Head of caudate nucleus (tissue), 42 donors: ENCODE measurements around the gene ADI1.
"Not testable (repeated sequence)": the region's sequence is repeated elsewhere in the genome, so short reads cannot be mapped to it uniquely, and the experiment has no call there.

Experiments used
- DNase-seq, 42 donors: peaks; one replicate each; pipeline versions ENCODE4 v3.0.0 to v3.0.0-alpha.2; 2020 to 2021; ENCODE audit warnings: mixed read lengths in 7 of 42
- intact Hi-C: fragments of 100-400 bp; cut with DNase I; formaldehyde crosslinking; loops from one replicate; pipeline ENCODE4 v1.15.0; 2022

Gene ADI1

DNA sequence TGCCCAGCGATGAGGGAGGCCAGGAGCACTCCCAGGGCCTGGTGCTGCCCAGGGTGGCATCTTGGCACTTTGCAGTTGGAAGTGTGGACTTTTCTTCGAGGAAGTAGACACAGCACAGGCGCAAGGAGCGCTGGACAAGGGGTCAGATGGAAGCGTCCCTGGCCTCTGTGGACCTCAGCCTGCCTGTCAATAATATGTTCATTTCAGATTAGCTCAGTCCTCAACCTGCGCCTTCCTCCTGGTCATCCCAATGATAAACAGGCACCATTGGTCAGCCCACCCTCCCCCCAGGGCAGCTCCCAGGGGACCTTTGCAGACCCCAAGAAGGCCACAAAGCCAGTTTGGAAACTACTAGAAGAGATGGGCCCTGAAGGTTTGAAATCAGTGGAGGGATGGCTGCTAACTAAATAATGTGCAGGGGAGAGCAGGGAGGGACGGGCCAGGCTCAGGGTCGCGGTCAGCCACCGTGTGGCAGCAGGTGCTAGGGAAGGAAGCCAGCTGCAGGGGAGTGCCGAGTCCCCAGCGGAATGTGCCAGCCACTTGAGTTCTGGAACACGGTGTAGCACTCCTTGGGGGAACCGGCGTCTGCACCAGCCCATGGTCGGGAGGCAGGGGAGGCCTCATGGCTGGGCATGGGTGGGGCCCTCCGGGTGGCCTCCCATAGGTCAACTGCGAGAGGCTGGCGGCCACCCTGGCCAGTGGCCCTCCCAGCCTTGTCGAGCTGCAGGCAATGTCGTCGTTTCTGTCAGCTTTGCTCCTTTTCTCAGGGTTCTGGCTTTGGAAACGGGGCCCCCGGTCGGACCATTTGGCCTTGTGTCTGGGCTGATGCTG is 59.9 kb downstream of the ADI1 start:
- intact Hi-C loops, result loop anchor here (5.0 kb wide), 1 partner anchor 62 kb away; no protein-coding TSS in a partner anchor
- DNase-seq, result peak in 3 of 42 donors; percentile 9 to 44 (median 25)

DNA sequence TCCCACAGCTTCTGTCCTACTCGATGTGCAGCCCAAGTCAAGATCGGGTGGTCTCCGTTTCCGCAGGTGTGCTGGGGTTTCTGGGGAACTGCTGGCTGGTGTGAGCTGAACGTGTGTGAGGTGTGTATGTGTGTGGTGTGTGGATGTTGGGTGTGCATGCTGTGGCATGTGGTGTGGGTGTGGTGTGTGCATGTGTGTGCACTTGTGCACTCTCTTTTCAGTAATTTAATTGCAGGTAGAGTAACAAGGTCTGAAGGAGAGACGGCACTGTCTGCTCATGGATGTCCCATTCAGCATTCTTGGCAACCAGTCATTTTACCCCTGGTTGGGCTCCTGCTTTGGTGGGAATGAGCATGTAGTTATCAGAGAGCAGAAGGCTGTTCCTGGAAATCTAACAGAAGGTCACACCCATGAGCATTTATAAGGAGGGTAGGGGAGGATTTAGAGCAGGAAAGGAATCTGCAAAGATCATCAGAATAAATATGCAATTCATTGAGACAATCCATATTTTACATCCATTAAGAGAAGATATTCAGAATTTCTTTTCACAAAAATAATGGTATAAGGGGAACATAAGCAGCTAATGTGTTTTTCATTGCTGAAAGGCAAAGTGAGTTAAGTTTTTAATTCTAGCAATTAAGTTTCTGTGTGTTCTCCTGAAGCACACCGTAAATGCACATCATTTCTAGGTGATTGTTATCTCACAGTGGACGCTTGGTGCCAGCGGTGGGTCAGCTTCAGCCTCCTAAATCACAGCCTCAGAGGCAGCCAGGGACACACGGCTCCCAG is 60.7 kb downstream of the ADI1 start:
- peak in 1 of 42 donors; percentile 23 for DNase-seq
- intact Hi-C loops, result loop anchor here (5.0 kb wide), 1 partner anchor 61 kb away; no protein-coding TSS in a partner anchor

DNA sequence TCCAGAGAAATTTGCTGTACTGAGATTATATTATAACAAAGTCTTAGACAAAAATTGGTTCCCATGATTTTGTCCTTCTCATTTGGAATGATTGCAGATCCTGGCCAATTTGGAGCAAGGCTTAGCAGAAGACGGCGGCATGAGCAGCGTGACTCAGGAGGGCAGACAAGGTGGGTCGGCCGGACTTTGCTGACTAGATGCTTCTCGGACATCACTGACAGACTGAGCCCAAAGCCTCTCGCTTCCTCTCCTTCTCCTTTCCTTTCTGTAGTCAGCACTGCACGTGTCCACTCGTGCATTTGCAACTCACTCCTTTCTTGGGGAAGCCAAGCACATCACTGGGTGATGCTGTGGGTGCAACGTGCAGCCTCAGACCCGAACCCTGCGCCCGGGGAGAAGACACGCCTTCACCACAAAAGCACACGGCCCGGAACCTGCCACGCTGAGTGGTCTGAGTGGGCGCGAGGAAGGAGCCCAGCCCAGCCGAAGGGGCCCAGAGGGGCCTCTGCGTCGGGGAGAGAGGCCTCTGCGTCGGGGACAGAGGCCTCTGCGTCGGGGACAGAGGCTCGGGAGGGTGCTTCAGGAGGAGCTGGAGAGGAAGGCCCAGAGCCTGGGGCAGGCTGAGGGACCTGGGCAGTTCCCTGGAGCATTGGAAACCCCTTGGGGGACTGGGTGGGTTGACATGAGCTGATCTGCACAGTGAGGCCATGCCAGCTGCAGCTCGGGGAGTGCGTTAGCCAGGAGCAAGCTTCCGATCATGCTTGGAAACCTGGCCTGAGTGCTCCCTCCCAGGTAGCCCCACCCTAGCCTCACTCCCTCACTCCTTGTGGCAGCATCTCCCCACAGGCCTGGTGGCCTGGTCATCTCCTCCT is 61.6 kb downstream of the ADI1 start:
- no peak for DNase-seq
- intact Hi-C loops, result loop anchor here (5.0 kb wide), 1 partner anchor 60 kb away; no protein-coding TSS in a partner anchor

DNA sequence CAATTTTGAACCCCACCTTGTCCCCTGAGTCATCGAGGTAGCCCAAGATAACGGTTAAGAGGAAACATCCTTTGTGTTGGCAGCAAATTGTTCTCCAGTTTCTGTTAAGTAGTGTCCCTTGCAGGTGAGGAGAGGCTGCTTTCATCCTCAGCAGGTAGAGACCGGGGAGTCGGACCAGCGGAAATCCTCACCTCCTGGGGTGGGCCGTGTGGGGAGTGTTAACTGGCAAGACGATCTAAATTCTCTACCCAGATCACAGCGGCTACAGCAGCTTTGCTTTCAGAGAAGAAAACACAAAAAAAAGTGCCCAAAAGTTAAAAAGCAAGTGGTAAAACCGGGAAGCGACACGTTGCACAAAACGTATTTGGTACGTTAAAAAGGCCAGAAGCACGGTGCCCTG is 63.2 kb downstream of the ADI1 start:
- intact Hi-C loops, result loop anchor here (5.0 kb wide), 1 partner anchor 59 kb away; no protein-coding TSS in a partner anchor
- no peak for DNase-seq

DNA sequence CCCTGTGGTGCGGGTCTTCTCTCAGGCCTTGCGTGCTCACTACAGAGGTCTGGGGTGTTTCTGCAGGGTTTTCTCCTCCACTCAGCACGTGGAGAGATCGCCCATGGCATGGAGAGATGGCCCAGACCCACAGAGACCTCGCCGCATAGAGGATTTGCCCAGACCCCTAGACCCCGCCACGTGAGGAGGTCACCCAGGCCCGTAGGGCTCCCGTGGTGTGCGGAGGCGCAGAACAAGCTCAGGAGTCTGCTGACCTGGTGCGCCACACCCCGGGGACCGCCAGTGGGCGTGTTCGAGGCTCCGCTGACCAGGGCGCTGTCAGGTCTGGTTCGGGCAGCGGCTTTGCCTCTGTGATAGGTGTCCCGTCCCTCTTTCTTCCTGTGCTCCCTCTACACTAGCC is 64.5 kb downstream of the ADI1 start:
- intact Hi-C loops, result loop anchor here (5.0 kb wide), 1 partner anchor 58 kb away; no protein-coding TSS in a partner anchor
- DNase-seq, result peak in 1 of 42 donors; percentile 33

DNA sequence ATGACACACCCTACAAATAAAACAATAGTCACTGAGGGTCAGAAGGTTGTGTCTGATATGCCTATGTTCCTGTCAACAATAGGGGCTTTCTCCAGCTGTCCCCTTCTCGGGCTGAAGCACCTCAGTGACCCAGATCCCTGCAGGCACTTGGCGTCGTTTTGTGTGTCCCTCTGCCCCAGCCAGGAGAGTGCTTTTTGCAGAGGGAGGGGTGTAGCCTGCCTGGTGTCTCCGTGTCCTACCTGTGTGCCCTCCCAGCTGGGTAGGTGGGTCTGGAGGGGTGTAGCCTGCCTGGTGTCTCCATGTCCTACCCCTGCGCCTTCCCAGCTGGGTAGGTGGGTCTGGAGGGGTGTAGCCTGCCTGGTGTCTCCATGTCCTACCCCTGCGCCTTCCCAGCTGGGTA is 65.3 kb downstream of the ADI1 start:
- DNase-seq, intact Hi-C loops: not testable (repeated sequence)

DNA sequence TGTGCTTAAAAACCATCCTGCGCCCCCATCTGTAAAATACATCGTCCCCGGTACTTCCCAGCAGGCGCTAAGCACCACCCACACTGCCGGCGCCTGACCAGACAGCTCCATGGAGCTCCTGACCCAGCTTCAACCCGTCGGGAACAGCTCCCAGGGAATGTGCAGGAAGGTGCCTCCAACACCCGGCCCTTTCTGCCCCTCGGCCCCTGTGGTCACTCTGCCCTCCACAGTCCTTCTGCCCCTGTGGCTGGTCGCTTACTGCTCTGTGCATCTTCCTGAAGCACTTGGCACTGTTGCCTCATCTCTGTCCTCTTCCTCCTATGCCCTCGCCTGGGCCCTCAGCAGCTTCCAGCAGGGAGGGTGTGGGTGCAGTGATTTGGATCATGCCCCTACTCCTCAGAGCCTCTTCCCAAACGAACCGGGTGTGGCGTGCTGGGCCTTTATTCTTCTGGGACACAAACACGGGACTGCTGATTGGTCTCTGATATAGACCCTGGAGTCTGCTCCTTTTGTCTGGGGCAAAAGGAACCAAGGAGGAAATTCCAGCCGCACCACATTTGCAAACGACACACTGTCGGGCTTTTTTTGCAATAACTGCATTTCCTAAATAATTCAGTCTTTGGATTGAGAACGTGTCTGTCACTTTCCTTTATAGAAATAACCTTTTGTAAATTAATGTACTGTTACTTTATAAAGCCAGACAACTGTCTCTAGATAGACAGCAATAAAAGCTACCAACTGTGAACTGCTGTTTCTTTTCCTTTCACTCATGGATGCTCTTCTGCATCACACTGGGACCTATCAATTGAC is 65.9 kb downstream of the ADI1 start:
- peak in 2 of 42 donors; percentile 40 to 43 for DNase-seq
- intact Hi-C loops, result no loop called here

DNA sequence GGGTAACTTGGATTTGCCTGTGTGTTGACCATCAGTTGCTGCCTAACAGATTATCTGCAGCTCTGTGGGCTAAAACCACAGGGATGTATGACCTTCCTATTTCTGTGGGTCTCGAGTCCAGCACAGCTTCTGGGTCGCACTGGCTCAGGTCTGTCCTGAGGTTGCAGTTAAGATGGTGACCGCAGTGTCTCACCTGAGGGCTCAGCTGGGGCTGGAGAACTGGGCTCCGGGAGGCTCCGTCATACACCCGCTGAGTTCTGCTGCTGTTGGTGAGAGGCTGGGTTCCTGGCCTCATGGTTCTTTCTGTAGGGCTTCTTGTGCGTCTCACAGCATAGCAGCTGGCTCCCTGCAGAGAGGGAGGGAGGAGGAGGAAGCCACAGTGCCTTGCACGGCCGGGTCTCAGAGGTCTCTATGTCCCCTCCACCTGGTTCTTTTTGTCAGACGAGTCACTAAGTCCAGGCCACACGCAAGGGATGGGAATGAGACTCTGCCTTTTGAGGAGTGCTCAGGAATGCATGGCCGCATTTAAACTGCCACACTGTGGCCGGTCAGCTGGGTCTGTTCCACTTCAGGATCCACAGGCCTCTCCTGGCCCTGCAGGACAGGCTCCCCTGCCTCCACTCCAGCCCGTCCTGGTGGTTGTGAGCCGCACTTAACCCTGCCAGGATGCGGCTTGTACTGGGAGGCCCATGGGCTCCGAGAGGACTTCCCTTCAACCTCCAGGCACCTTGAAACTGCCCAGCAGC is 67.2 kb downstream of the ADI1 start:
- intact Hi-C loops, result no loop called here
- peak in 1 of 42 donors; percentile 27 for DNase-seq

DNA sequence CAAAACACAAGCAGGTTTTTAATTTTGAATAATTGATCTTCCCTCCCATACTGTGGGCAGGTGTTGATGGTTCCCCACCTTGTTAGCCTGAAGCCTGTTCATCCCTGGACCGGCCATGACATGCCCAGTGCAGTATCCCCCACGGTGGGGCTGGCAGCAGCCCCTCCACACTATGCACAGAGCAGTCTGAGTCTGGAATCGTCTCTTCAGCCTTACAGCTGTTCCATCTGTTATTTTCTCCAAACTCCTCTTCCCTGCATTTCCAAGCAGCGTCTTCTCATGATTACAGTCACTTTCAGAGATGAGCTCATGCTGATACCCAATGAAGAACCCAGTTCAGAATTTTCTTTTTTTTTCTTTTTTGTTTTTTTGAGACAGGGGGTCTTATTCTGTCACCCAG is 68.2 kb downstream of the ADI1 start:
- DNase-seq, result no peak
- intact Hi-C loops, result no loop called here

DNA sequence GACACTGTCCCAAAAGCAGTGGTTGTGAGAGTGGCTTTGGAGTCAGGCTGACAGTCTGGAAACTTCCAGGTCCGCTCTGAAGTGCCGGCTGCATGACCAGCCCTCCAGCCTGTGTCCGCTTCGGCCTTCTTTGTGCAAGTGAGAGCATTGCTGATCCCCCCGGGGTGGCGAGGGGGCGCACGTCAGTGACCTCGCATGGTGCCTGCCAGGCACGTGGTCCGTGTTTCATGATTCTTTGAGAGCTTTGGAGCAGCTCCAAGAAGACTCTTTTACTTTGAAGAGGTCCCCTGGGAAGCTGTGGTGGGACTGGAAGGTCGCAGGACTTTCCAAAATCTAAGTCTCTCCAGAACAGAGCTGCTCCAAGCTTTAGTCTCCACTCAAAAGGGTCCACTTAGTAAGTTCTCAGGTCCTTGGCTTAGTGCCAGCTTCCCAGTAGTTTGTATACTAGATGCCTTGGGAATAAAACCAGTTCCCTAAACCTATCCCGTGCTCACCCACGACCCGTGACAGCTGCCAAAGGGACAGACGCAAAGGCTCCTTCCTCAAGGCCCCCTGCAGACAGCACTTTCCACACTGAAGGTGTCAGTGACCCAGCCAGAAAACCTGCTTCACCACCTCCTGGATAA is 68.8 kb downstream of the ADI1 start:
- peak in 1 of 42 donors; percentile 33 for DNase-seq
- intact Hi-C loops, result no loop called here

DNA sequence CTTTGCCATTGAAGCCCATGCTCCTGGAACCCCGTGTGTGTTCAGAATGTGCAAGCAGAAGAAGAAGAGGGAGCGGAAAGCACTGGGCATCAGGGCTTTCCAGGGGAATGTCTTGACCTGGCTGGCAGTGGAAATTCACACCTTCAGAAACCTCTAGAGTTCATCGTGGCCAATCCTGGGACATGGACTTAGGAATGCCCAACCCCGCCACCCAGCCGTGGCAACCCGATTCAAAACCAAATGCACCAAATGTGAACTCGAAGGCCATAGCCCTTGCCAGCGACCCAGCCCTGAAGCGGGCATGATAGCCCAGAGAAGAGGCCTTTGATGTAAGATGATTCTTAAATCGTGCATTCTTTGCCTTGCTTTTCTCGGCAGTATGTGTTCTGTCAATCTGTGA is 69.4 kb downstream of the ADI1 start:
- intact Hi-C loops, result no loop called here
- DNase-seq, result peak in 1 of 42 donors; percentile 27

DNA sequence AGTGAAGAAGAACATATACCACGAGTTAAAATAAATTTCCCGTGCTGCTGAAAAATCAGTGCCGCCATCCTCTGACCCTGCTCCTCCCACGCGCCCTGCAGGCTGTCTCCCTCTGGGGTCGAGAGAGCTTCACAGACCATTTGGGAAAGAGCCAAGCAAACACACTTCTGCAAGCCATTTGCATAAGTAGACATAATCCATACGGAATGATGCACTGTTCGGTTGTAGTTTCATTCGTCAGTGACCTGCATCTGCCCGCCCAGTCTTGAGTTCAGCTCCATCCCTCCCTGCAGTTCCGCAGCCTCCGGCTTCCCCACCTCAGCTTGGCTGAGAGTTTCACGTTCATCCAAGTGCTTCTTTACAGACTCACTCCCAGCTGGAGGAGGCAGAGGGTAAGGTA is 70.2 kb downstream of the ADI1 start:
- intact Hi-C loops, result no loop called here
- DNase-seq, result peak in 1 of 42 donors; percentile 28

DNA sequence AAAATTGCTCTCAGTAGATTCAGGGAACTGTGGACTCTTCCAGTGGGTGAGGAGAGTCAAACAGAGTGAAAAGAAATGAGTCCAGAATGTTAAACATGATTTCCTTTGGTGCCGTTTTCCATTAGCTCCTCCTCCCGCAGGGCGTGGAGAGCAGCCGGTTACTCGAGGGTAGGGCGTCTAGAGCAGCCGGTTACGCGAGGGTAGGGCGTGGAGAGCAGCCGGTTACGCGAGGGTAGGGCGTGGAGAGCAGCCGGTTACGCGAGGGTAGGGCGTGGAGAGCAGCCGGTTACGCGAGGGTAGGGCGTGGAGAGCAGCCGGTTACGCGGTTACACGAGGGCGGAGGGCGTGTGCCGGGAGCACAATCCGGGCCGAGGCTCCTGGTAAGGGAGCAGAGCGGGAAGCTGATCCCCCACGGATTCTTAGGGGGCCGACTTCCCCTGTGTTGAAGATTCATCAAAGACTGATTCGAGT is 70.9 kb downstream of the ADI1 start:
- intact Hi-C loops, result not testable (repeated sequence)
- DNase-seq, result peak in 2 of 42 donors; percentile 28 to 39

DNA sequence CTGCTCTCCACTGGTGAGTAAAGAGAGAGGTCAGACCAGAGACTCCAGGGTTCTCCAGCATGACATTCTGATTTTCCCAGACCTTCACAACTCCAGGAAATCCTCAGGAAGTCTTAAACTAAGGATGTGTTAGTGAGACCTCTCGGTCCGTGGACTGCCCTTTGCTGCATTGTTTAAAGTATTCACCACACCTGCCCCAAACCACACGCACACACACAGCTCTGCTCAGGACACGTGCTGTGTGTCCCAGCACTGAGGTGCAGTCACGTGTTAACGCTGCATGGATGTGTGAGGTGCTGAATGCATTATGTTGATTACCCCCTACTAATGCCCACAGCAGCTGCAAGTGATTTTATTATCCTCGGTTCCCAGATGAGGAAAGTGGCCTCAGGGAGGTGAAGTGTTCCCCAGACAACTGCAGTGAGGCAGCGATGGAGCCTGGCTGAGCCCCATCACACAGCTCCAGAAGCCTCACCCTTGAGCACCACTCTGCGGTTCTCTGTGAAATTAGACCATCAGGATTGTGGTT is 71.5 kb downstream of the ADI1 start:
- intact Hi-C loops, result no loop called here
- DNase-seq, result peak in 1 of 42 donors; percentile 6
